Kidney (tissue), 14 donors: ENCODE results near the gene CA5A. TPM values are rescaled to one million over a fixed set of nuclear protein-coding genes. Genes with fewer than 3 reads are reported as not detected.

Experiments used
- DNase-seq, 5 donors: peaks; one replicate each; pipeline ENCODE4 v3.0.0-alpha.2; 2013 to 2020
- FAIRE-seq: peaks from 2 replicates; lab custom pipeline; 2012; peaks lifted over from hg19 to GRCh38; lab: Jason Lieb, UNC
- H3K27ac ChIP-seq, 2 donors: one replicate each; pipeline ENCODE4 v1.7.0; 2013; ENCODE audit warnings: low read depth in 2 of 2, low read length in 2 of 2, inconsistent platforms in 1 of 2
- H3K27me3 ChIP-seq: one replicate; pipeline ENCODE4 v1.7.1; 2013; ENCODE audit warnings: low read length, inconsistent platforms; ENCODE audit not compliant: control insufficient read depth, insufficient read depth
- H3K36me3 ChIP-seq, 3 donors: one replicate each; pipeline versions ENCODE4 v1.7.0 to v1.7.1; 2013; ENCODE audit warnings: low read length in 3 of 3, control low read depth in 1 of 3, inconsistent platforms in 1 of 3; ENCODE audit not compliant: insufficient read depth in 3 of 3, control insufficient read depth in 2 of 3
- H3K4me1 ChIP-seq, 3 donors: one replicate each; pipeline versions ENCODE4 v1.7.0 to v1.7.1; 2013; ENCODE audit warnings: low read length in 3 of 3, inconsistent platforms in 1 of 3, low read depth in 1 of 3; ENCODE audit not compliant: control insufficient read depth in 2 of 3, insufficient read depth in 2 of 3
- H3K4me3 ChIP-seq, 3 donors: one replicate each; pipeline versions ENCODE4 v1.7.0 to v1.8.1; 2013; ENCODE audit warnings: low read length in 3 of 3, control low read depth in 1 of 3, inconsistent platforms in 1 of 3
- H3K9ac ChIP-seq, 3 donors: one replicate each; pipeline versions ENCODE4 v1.7.0 to v1.7.1; 2013; ENCODE audit warnings: low read length in 3 of 3, control low read depth in 1 of 3, inconsistent platforms in 1 of 3
- H3K9me3 ChIP-seq, 3 donors: one replicate each; pipeline versions ENCODE4 v1.7.0 to v1.7.1; 2013; ENCODE audit warnings: low read length in 3 of 3, control low read depth in 1 of 3, inconsistent platforms in 1 of 3; ENCODE audit not compliant: control insufficient read depth in 2 of 3, insufficient read depth in 1 of 3
- CTCF ChIP-seq: IDR thresholded peaks from 3 replicates; pipeline ENCODE4 v1.5.1; 2012; ENCODE audit warnings: mild to moderate bottlenecking, moderate library complexity, borderline replicate concordance; ENCODE audit not compliant: insufficient read depth; ENCODE audit errors: extremely low read depth
- intact Hi-C: fragments of 100-400 bp; cut with DNase I; formaldehyde crosslinking; loops from one replicate; pipeline ENCODE4 v1.11.1; 2022
- polyA plus RNA-seq: library from polyadenylated mRNA; stranded (reverse); fragments of 350-450 nt; fragmentation: Illumina TruSeq; extraction: RNeasy Lipid Tissue Mini Kit (QIAGEN cat#74804); gene quantifications from one replicate; pipeline ENCODE4 v1.2.3, GENCODE V29; 2014; ENCODE audit warnings: low read depth, low replicate concordance; ENCODE audit not compliant: insufficient read depth
- total RNA-seq: library from RNA; stranded (reverse); fragmentation: NEBNext Ultra II Directional; extraction: Animal tissue kit (Norgen Biotek cat#: 25700); gene quantifications from one replicate; pipeline ENCODE4 v1.2.1, GENCODE V29; 2021
- donor health status: control.
- donor health status: control.
- donor health status: control.
- donor health status: control.
- donor health status: control.
- donor health status: DM: yes; HTN: yes; CAD: no.
- donor health status: Normal renal cell carcinoma (clear cell type).

Gene CA5A
- total and polyA plus RNA-seq, 2 donors from 2014 or later, result not detected

GRCh38 chr16:87931504-87931903, 4.8 kb downstream of the CA5A start:
- intact Hi-C loops, result no loop called here
- DNase-seq (peak in 1 of 5 donors; percentile 39), FAIRE-seq (no peak)
- H3K27me3 ChIP-seq, result no peaks in the 10 kb centered on the region
- H3K36me3 ChIP-seq, result no peaks in the 10 kb centered on the region
- no peaks in the 10 kb centered on the region for H3K4me1 ChIP-seq
- H3K4me3 ChIP-seq, result no peak overlapping the region
- H3K9me3 ChIP-seq, result no peaks in the 10 kb centered on the region
- H3K9ac ChIP-seq, result no peak overlapping the region
- no peak overlapping the region for H3K27ac ChIP-seq
- no peak for TF ChIP-seq CTCF

GRCh38 chr16:87930456-87930855, 5.9 kb downstream of the CA5A start:
- Histone ChIP-seq H3K36me3 (no peaks in the 10 kb centered on the region), H3K27ac (no peak overlapping the region), H3K9ac (no peak overlapping the region), H3K4me1 (peaks cover 0 to 5% (median 0%) of the 10 kb centered on the region in 3 donors), H3K4me3 (no peak overlapping the region), H3K9me3 (no peaks in the 10 kb centered on the region), H3K27me3 (no peaks in the 10 kb centered on the region)
- intact Hi-C loops, result no loop called here
- peak; percentile 5 for TF ChIP-seq CTCF
- DNase-seq (peak in 1 of 5 donors; percentile 35), FAIRE-seq (no peak)

GRCh38 chr16:87929986-87930385, 6.3 kb downstream of the CA5A start:
- H3K9ac ChIP-seq, result no peak overlapping the region
- H3K27me3 ChIP-seq, result no peaks in the 10 kb centered on the region
- H3K36me3 ChIP-seq, result no peaks in the 10 kb centered on the region
- peaks cover 0 to 8% (median 3%) of the 10 kb centered on the region in 3 donors for H3K4me1 ChIP-seq
- DNase-seq (no peak), FAIRE-seq (no peak)
- no peak for TF ChIP-seq CTCF
- H3K9me3 ChIP-seq, result no peaks in the 10 kb centered on the region
- intact Hi-C loops, result no loop called here
- H3K4me3 ChIP-seq, result no peak overlapping the region
- no peak overlapping the region for H3K27ac ChIP-seq

- TF ChIP-seq CTCF, result no peak
- no peak for DNase-seq
- Histone ChIP-seq H3K4me1 (peaks cover 3 to 28% (median 13%) of the 10 kb centered on the region in 3 donors), H3K9ac (no peak overlapping the region), H3K36me3 (no peaks in the 10 kb centered on the region), H3K27me3 (no peaks in the 10 kb centered on the region), H3K4me3 (no peak overlapping the region), H3K9me3 (no peaks in the 10 kb centered on the region), H3K27ac (no peak overlapping the region)
- intact Hi-C loops, result no loop called here
- FAIRE-seq, result no peak
Observed at GRCh38 chr16:87927195-87927562, 9.2 kb downstream of the CA5A start.
